Activated naive CD8-positive, alpha-beta T cell treated with anti-CD3 and anti-CD28 coated beads for 36 hours (primary cell): ENCODE data around the gene EEFSEC. TPM values are rescaled to one million over a fixed set of nuclear protein-coding genes. Genes with fewer than 3 reads are reported as not detected.
"Not testable (repeated sequence)": the region's sequence is repeated elsewhere in the genome, so short reads cannot be mapped to it uniquely, and the experiment has no call there.

Experiments
- DNase-seq: peaks from one replicate; pipeline ENCODE4 v3.0.0; 2021
- H3K27ac Mint-ChIP-seq: one replicate; pipeline ENCODE4 v1.8.0; 2022; ENCODE audit warnings: mild to moderate bottlenecking, moderate library complexity, mixed read lengths
- H3K27me3 Mint-ChIP-seq: one replicate; pipeline ENCODE4 v1.8.0; 2022; ENCODE audit warnings: mild to moderate bottlenecking, mixed read lengths
- H3K36me3 Mint-ChIP-seq: one replicate; pipeline ENCODE4 v1.8.0; 2021; ENCODE audit warnings: mild to moderate bottlenecking, mixed read lengths
- H3K4me1 Mint-ChIP-seq: one replicate; pipeline ENCODE4 v1.8.0; 2021; ENCODE audit warnings: mixed read lengths
- H3K4me3 Mint-ChIP-seq: one replicate; pipeline ENCODE4 v1.8.0; 2022; ENCODE audit warnings: mild to moderate bottlenecking, moderate library complexity, mixed read lengths
- H3K9me3 Mint-ChIP-seq: one replicate; pipeline ENCODE4 v1.8.0; 2022; ENCODE audit warnings: mixed read lengths
- total RNA-seq, 2 experiments: library from RNA; stranded (reverse); gene quantifications; one replicate each; pipeline ENCODE4 v1.2.3, GENCODE V29; 2021

The EEFSEC gene
- total RNA-seq, 2 experiments from 2014 or later, result 22.4 to 23.9 TPM

DNA sequence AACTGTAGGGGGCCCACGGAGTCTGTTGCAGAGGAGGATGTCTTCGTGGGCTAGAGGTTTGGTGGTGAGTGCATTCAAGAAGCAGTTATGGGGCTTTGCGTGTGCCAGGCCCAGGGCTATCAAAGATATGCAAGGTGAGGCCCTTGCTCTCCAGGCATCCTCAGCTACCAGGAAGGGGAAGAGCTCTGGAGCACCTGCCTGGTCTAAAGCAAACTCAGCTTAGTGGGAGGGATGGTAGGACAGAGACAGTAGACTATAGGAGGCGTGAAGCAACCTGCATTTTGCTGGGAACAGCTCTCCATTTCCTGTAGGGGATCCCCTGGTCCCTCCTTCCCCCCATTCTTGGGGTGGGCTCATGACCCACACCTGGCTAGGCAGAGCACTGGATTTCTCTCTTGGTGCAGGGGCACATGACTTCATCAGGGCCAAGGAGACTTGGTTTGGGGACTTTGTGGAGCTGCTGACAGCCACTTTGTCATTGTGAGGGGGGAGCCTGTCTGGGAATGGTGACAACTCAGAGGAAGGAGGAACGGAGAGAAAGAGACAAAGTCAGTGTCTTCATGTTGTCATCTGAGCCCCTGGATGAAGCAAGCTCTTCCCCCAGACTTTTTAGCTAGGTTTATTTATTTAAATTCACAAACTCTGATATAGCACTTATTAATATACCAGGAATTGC lies 8.6 kb upstream of the EEFSEC start:
- Mint-ChIP-seq H3K36me3 (no peaks in the 10 kb centered on the region), H3K4me1 (no peaks in the 10 kb centered on the region), H3K27ac (no peak overlapping the region), H3K4me3 (no peak overlapping the region), H3K9me3 (no peaks in the 10 kb centered on the region), H3K27me3 (no peaks in the 10 kb centered on the region)
- DNase-seq, result no peak

DNA sequence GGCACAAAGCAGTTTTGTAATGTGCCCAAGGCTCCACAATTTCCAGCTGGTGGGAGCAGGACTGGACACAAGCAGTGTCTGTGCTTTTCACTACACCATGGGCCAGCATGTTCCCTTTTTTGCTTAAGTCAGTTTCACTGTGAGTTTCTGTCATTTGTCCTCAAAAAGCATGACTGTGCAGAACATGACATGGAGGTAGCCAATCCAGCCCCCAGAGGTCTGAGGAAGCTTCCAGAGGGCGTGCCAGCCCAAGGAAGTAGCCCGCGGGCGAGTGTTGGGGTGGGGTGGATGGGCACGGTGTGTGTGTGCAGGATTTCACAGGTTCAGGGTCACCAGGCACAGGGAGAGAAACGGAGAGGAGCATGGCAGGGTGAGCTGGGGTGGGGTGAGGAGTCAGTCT lies 8.0 kb upstream of the EEFSEC start:
- H3K4me1 Mint-ChIP-seq, result no peaks in the 10 kb centered on the region
- no peaks in the 10 kb centered on the region for H3K36me3 Mint-ChIP-seq
- DNase-seq, result no peak
- H3K27ac Mint-ChIP-seq, result no peak overlapping the region
- no peak overlapping the region for H3K4me3 Mint-ChIP-seq
- no peaks in the 10 kb centered on the region for H3K27me3 Mint-ChIP-seq
- no peaks in the 10 kb centered on the region for H3K9me3 Mint-ChIP-seq

DNA sequence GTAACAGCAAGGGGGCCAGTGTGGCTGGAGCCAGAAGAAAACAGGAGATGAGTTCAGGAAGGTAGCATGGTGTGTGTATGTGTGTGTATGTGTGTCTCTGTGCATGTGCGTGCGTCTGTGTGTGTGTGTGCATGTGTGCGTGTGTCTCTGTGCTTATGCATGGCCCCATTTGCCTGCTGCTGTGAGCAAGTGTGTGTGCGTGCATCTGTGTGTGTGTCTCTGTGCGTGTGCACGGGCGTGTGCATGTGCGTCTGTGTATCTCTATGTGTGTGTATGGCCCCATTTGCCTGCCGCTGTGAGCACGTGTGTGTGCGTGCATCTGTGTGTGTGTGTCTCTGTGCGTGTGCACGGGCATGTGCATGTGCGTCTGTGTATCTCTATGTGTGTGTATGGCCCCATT lies 7.1 kb upstream of the EEFSEC start:
- DNase-seq, result no peak
- Mint-ChIP-seq H3K9me3 (no peaks in the 10 kb centered on the region), H3K4me3 (no peak overlapping the region), H3K27me3 (no peaks in the 10 kb centered on the region), H3K36me3 (no peaks in the 10 kb centered on the region), H3K4me1 (no peaks in the 10 kb centered on the region), H3K27ac (no peak overlapping the region)

DNA sequence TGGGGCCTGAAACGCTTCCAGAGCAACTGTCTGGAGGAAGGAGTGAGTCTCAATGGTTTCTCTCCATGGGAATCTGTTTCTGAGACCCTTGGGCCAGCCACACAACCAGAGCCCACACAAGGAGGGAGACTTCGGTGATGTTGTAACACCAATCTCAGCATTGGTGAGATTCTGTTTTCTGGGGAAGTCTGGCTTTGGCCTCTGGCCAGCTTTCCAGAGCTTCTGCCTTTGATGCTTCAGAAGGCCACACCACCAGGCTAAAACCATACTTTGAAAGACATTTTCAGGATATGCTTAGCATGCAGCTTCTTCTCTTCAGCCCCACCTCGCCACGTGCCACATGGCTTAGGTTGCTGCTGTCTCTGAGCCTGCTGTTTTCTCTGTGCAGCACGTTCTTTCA lies 3.6 kb upstream of the EEFSEC start:
- Mint-ChIP-seq H3K4me1 (peaks cover 6% of the 10 kb centered on the region), H3K27ac (no peak overlapping the region)

DNA sequence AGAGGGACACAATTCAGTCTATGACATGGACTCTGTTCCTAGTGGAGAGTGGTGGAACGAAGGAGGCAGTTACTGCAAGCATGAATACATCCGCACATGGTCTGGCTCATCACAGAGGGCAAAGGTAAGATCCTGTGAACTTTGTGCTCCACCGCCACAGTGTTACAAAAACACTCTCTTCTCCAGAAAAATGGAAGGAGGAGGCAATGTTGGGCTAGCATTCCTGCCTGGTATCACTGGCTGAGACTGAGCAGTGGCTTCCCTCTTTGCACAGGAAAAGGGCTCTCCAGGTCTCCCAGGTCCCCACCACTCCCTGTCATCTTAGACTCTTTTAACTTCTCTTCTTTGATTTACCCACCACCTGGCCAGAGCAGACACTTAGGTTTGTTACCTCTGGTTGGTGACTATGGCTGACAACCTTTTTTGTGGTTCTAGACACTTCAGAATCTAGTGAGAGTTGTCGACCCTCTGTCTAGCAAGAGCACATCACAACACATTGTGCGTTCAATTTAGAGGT lies 1.5 kb upstream of the EEFSEC start:
- H3K27ac Mint-ChIP-seq, result no peak overlapping the region
- no peaks in the 10 kb centered on the region for H3K27me3 Mint-ChIP-seq
- H3K36me3 Mint-ChIP-seq, result peaks cover 15% of the 10 kb centered on the region
- no peak for DNase-seq
- peaks cover 19% of the 10 kb centered on the region for H3K4me1 Mint-ChIP-seq
- H3K4me3 Mint-ChIP-seq, result no peak overlapping the region
- peaks cover 3% of the 10 kb centered on the region for H3K9me3 Mint-ChIP-seq

More for the DNA sequence above, 3.6 kb upstream of the EEFSEC start:
- Mint-ChIP-seq H3K36me3 (no peaks in the 10 kb centered on the region), H3K9me3 (peaks cover 3% of the 10 kb centered on the region), H3K27me3 (no peaks in the 10 kb centered on the region), H3K4me3 (no peak overlapping the region)
- no peak for DNase-seq

DNA sequence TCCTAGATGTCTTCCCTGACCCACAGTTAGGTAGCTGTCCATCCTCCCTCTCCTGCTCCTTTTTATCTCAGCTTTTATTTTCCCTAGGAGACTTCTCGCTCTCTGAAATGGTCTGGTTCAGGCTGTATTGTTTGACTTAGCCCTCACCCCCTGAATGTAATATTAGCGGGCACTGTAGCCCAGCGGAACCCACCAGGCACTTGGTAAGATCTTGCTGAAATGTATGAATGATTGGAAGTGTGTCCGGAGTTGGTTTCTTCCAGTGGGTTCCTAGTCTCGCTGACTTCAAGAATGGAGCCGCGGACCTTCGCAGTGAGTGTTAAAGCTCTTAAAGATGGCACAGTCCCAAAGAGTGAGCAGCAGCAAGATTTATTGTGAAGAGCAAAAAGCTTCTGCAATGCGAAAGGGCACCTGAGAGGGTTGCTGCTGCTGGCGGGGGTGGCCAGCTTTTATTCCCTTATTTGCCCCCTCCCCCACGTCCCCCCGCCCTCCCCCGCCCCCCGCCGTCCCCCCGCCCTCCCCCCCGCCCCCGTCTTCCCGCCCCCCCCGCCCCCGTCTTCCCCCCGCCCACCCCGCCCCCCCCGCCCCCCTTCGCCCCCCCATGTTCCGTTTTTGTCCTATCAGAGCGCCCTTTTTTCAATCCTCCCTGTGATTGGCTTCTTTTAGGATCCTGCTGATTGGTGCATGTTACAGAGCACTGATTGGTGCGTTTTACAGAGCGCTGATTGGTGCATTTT lies 694 bp upstream of the EEFSEC start:
- H3K4me3 Mint-ChIP-seq, result peak overlapping the region; percentile 86
- H3K27me3 Mint-ChIP-seq, result no peaks in the 10 kb centered on the region
- peaks cover 20% of the 10 kb centered on the region for H3K4me1 Mint-ChIP-seq
- H3K36me3 Mint-ChIP-seq, result peaks cover 22% of the 10 kb centered on the region
- peaks cover 3% of the 10 kb centered on the region for H3K9me3 Mint-ChIP-seq
- no peak for DNase-seq
- H3K27ac Mint-ChIP-seq, result peak overlapping the region; percentile 95

DNA sequence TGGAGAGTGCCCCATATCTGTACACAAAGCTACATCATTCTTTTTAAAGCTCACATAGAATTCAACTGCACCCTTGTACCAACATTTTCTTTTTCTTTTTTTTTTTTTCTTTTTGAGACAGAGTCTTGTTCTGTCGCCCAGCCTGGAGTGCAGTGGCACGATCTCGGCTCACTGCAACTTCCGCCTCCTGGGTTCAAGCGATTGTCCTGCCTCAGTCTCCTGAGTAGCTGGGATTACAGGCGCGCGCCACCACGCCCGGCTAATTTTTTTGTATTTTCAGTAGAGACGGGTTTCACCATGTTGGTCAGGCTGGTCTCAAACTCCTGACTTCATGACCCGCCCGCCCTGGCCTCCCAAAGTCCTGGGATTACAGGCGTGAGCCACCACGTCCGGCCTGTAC lies 1.1 kb downstream of the EEFSEC start:
- Mint-ChIP-seq H3K36me3 (peaks cover 34% of the 10 kb centered on the region), H3K27ac (peak overlapping the region; percentile 95), H3K4me3 (peak overlapping the region; percentile 86), H3K4me1 (peaks cover 22% of the 10 kb centered on the region)
- H3K27me3 Mint-ChIP-seq, H3K9me3 Mint-ChIP-seq, DNase-seq: not testable (repeated sequence)

DNA sequence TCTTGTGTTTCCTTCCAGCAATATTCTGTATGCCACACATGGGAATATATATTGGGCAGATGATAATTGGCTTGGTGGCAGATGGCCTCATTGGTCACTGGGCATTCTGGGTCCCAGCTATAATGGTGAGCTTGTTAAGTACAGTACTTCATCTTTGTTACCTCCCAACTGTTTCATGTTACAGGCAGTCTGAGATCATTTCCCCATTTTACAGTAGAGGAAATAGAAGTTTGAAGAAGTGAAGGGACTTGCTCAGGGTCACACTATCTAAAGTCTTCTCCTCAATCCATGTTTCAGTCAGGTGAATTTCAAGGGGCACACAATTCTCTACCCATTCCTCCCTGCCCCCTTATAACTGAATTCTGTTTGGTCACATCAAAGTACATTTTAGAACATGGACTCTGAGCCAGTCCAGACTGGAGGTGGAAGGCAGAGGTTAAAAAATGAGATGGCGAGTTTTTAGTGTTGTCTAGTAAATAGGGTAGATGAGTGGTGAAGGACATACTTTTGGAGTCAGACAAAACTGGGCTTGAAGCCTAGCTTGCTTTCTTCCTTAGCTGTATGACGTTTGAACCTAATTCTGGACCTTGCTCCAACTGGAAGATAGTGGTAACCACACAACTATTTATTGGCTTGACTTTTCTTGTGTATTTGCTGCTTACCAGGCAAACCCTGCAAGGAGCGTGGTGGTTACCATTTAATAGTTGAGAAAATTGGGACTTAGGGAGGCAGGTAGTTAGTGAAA lies 2.5 kb downstream of the EEFSEC start:
- Mint-ChIP-seq H3K9me3 (peaks cover 3% of the 10 kb centered on the region), H3K4me1 (peaks cover 30% of the 10 kb centered on the region), H3K36me3 (peaks cover 38% of the 10 kb centered on the region), H3K27me3 (no peaks in the 10 kb centered on the region), H3K4me3 (no peak overlapping the region), H3K27ac (no peak overlapping the region)
- DNase-seq, result no peak

DNA sequence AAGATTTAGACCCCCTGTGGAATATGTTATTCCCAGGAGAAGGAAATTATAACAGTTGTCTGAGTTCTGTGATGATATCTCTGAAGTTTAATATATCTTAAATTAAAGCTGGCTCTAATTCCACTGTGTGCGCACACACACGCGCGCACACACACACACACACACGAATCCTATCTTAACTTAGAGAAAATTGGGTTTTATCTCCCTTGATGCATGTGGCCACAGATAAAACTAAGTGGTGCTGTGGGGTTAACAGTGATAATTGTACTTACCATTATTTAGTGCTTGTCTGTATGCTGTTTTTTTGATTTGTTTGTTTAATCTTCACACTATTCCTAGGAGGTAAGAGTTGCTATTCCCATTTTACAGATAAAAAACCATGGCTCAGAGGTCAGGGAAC lies 7.4 kb downstream of the EEFSEC start:
- H3K4me3 Mint-ChIP-seq, result no peak overlapping the region
- H3K36me3 Mint-ChIP-seq, result peaks cover 47% of the 10 kb centered on the region
- no peaks in the 10 kb centered on the region for H3K27me3 Mint-ChIP-seq
- H3K27ac Mint-ChIP-seq, result no peak overlapping the region
- no peak for DNase-seq
- peaks cover 36% of the 10 kb centered on the region for H3K4me1 Mint-ChIP-seq
- no peaks in the 10 kb centered on the region for H3K9me3 Mint-ChIP-seq

DNA sequence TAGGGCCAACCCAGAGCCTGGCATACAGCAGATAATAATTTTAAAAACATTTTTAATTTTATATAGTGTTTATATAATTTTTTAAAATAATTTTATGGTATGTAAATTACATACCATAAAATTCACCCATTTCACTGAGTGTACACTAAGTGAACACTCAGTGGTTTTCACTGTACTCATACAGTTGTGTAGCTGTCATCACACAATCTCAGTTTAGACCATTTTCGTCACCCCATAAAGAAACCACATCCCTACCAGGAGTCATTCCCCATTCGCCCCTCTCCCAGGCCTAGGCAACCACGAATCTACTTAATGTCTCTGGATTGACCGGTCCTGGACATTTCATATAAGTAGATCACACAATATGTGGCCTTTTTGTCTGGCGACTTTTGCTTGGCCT lies 10.2 kb downstream of the EEFSEC start:
- no peak for DNase-seq
- Mint-ChIP-seq H3K4me1 (peaks cover 28% of the 10 kb centered on the region), H3K27ac (no peak overlapping the region), H3K9me3 (no peaks in the 10 kb centered on the region), H3K27me3 (no peaks in the 10 kb centered on the region), H3K4me3 (no peak overlapping the region), H3K36me3 (peaks cover 21% of the 10 kb centered on the region)

DNA sequence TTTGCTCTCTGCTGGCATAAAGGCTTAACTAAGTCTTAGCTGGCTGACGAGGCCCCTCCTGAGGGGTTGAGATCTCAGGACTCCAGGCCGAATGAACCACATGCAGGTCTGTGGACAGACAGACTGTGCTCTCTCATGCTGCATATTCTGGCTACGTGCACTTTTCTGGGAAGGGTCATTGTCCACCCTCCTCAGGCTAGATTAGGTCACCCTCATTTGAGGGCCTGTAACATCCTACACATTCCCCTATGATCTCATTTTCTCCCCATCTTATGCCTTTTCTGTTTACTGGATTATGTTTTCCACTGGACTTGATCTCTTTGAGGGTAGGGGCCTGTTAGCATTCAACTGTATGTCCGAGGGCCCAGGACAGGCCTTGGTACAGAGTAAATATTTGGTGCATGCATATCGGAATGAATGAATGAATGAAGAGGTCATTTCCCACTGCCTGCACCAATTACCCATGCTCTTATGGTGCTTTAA lies 13.7 kb downstream of the EEFSEC start:
- Mint-ChIP-seq H3K27me3 (no peaks in the 10 kb centered on the region), H3K36me3 (peaks cover 12% of the 10 kb centered on the region), H3K9me3 (no peaks in the 10 kb centered on the region), H3K4me3 (no peak overlapping the region), H3K4me1 (peaks cover 19% of the 10 kb centered on the region), H3K27ac (no peak overlapping the region)
- no peak for DNase-seq

DNA sequence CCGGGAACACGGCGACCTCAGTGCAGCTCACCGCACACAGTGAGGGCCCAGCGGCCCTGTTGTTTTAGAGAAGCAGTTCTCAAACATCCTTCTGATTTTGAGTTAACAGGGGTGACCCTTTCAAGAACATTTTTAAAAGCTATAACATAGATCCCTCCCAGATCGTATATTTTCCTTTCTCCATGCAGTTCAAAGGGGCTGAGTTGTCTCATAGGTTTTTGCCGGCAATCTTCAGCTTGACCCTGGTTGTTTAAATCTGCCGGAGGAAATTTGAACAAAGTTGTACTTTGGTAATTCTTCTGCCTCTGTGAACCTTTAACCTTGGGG lies 14.3 kb downstream of the EEFSEC start:
- H3K9me3 Mint-ChIP-seq, result no peaks in the 10 kb centered on the region
- H3K36me3 Mint-ChIP-seq, result peaks cover 8% of the 10 kb centered on the region
- no peak overlapping the region for H3K27ac Mint-ChIP-seq
- no peak for DNase-seq
- H3K27me3 Mint-ChIP-seq, result no peaks in the 10 kb centered on the region
- peaks cover 19% of the 10 kb centered on the region for H3K4me1 Mint-ChIP-seq
- H3K4me3 Mint-ChIP-seq, result no peak overlapping the region

DNA sequence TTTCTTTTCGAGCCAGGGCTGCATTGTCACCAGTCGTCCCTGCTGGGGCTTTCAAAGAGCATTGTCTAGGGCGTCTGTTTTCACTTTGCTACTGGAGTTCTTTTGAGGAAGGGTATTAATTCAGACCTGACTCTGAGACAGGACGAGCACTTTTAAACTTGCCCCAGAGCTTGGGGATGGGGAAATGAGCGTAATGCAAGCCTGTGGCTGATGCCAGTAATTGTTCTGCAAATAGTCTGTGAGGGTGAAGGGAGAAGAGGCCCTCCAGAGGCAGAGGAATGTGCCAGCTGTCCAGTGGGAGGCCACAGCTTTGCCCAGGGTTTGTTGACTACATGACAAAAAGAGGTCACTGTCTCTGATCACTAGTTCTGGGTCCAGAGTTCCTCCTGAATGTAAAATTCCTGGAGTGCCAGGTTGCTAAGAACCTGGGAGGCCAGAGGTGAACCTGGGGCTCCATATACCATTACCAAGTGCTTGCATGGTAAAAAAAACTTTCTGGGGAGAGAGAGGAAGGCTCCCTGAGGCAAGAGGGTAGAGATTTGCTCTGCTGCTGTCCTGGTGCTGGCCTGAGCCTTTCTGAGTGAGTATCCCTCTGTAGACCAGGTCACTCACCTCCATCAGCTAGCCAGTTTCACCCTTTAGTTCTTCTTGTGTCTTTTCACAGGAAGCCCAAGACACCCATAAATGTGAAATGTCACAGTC lies 14.8 kb downstream of the EEFSEC start:
- Mint-ChIP-seq H3K36me3 (peaks cover 8% of the 10 kb centered on the region), H3K27ac (no peak overlapping the region)
- DNase-seq, result no peak

DNA sequence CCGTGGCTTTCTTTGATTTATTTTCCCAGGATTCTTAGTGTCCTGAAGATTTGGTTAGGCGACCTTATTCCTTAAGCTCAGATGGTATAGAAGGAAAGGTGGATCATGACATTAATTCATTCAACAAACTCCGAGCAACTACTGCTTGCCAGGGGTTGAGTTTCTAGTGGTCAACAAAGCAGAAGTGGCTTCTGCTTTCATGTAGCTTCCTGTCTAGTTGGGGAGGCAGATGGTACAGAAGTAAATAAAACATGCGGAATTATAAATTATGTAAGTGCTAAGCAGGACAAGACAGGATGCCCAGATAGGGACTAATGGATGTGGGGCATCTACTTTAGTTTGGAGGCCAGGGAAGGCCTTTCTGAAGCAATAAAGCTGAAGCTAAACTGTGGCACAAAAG lies 15.6 kb downstream of the EEFSEC start:
- H3K4me1 Mint-ChIP-seq, result peaks cover 19% of the 10 kb centered on the region
- peaks cover 8% of the 10 kb centered on the region for H3K36me3 Mint-ChIP-seq
- H3K27ac Mint-ChIP-seq, result no peak overlapping the region
- no peak overlapping the region for H3K4me3 Mint-ChIP-seq
- no peaks in the 10 kb centered on the region for H3K27me3 Mint-ChIP-seq
- no peak for DNase-seq
- no peaks in the 10 kb centered on the region for H3K9me3 Mint-ChIP-seq

More for the DNA sequence above, 14.8 kb downstream of the EEFSEC start:
- no peaks in the 10 kb centered on the region for H3K27me3 Mint-ChIP-seq
- H3K9me3 Mint-ChIP-seq, result no peaks in the 10 kb centered on the region
- no peak overlapping the region for H3K4me3 Mint-ChIP-seq
- peaks cover 18% of the 10 kb centered on the region for H3K4me1 Mint-ChIP-seq
